H54 (cell line): ENCODE data around the gene ZBTB20.

Source experiments
- DNase-seq: peaks from one replicate; pipeline ENCODE4 v3.0.0; 2011; ENCODE audit warnings: low spot score, mixed read lengths; ENCODE audit not compliant: insufficient read length
- FAIRE-seq: peaks from 3 replicates; lab custom pipeline; 2011; peaks lifted over from hg19 to GRCh38; lab: Jason Lieb, UNC
- POLR2A ChIP-seq: IDR thresholded peaks from 2 replicates; pipeline ENCODE4 v1.6.1; 2011; ENCODE audit warnings: low read depth, mild to moderate bottlenecking, low read length

The ZBTB20 gene

GRCh38 chr3:114550165-114550564 lies 596.9 kb downstream of the ZBTB20 start:
- FAIRE-seq, result no peak

GRCh38 chr3:114545193-114545592 lies 601.9 kb downstream of the ZBTB20 start:
- FAIRE-seq (no peak), DNase-seq (no peak)
- TF ChIP-seq POLR2A, result no peak

More at GRCh38 chr3:114550165-114550564, 596.9 kb downstream of the ZBTB20 start:
- TF ChIP-seq POLR2A, result no peak
- no peak for DNase-seq

GRCh38 chr3:114542359-114542758 lies 604.7 kb downstream of the ZBTB20 start:
- no peak for FAIRE-seq
- no peak for DNase-seq
- TF ChIP-seq POLR2A, result no peak

- FAIRE-seq (peak; percentile 43), DNase-seq (no peak)
- no peak for TF ChIP-seq POLR2A
These were observed 607.6 kb downstream of the ZBTB20 start for GRCh38 chr3:114539525-114539924.

GRCh38 chr3:114538211-114538610 lies 608.9 kb downstream of the ZBTB20 start:
- no peak for FAIRE-seq

GRCh38 chr3:114528517-114528916 lies 618.6 kb downstream of the ZBTB20 start:
- FAIRE-seq (no peak), DNase-seq (no peak)
- TF ChIP-seq POLR2A, result no peak

More at GRCh38 chr3:114538211-114538610, 608.9 kb downstream of the ZBTB20 start:
- no peak for DNase-seq
- no peak for TF ChIP-seq POLR2A

GRCh38 chr3:114527036-114527644 lies 619.9 kb downstream of the ZBTB20 start:
- no peak for DNase-seq
- TF ChIP-seq POLR2A, result no peak
- peak; percentile 88 for FAIRE-seq

GRCh38 chr3:114525278-114525677 lies 621.8 kb downstream of the ZBTB20 start:
- no peak for DNase-seq
- no peak for FAIRE-seq
- no peak for TF ChIP-seq POLR2A

GRCh38 chr3:114519415-114519814 lies 627.7 kb downstream of the ZBTB20 start:
- no peak for FAIRE-seq
- DNase-seq, result no peak
- TF ChIP-seq POLR2A, result no peak

GRCh38 chr3:114518206-114518808 lies 628.8 kb downstream of the ZBTB20 start:
- no peak for FAIRE-seq
- TF ChIP-seq POLR2A, result no peak

GRCh38 chr3:114510201-114510600 lies 636.9 kb downstream of the ZBTB20 start:
- TF ChIP-seq POLR2A, result no peak
- FAIRE-seq (no peak), DNase-seq (no peak)

More at GRCh38 chr3:114518206-114518808, 628.8 kb downstream of the ZBTB20 start:
- DNase-seq, result no peak

- TF ChIP-seq POLR2A, result no peak
- FAIRE-seq (no peak), DNase-seq (no peak)
These were observed 637.3 kb downstream of the ZBTB20 start for GRCh38 chr3:114509756-114510155.

- FAIRE-seq (peak; percentile 27), DNase-seq (no peak)
- no peak for TF ChIP-seq POLR2A
These were observed 638.1 kb downstream of the ZBTB20 start for GRCh38 chr3:114508976-114509375.

GRCh38 chr3:114508208-114508607 lies 638.9 kb downstream of the ZBTB20 start:
- FAIRE-seq (no peak), DNase-seq (no peak)
- no peak for TF ChIP-seq POLR2A
